ENCODE data around the gene AGAP5. TPM values are rescaled to one million over a fixed set of nuclear protein-coding genes. Genes with fewer than 3 reads are reported as not detected.
"Not testable (repeated sequence)": the region's sequence is repeated elsewhere in the genome, so short reads cannot be mapped to it uniquely, and the experiment has no call there.

Gene AGAP5
- total RNA-seq, 1 experiment from 2014 or later: 13.4 TPM

DNA sequence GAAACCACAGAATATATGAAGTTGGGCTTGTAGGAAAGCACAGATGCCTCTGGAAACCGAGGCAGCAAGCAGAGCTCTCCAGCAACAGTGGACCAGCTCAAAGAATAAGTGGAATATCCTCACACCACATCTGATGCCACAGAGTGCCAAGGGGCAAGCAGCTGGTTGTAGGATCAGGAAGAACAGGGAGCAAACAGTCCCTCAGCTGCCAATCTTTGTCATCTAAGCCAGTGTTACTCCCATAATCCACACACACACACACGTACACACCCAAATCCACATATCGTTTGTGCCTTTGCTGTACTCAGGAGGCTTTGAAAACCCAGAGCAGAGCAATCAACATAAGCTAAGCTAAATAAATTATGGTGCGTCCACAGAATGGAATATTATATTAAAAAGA, 25.6 kb upstream of the AGAP5 start:
- intact Hi-C loops (cut with micrococcal nuclease; ENCODE audit: unreplicated experiment): no loop called here
- 0 out of 2 replicates have a peak, but pooled peaks cover 3% of the 10 kb centered on the region for H3F3A ChIP-seq (ENCODE audit: insufficient read depth, low read depth)
- H3K27me3 ChIP-seq (ENCODE audit: insufficient read depth, low read depth): no peaks in the 10 kb centered on the region
- H3K9me2 ChIP-seq (ENCODE audit: insufficient read depth): no peaks in the 10 kb centered on the region
- H3K36me3 ChIP-seq (ENCODE audit: low read depth): peaks cover 21% of the 10 kb centered on the region; the same call in 1 of the 2 replicates
- no peak for DNase-seq
- no peak overlapping the region for H2AFZ ChIP-seq
- CTCF ChIA-PET: no interaction called here
- H3K4me3 ChIP-seq: no peak overlapping the region
- no peak overlapping the region for H3K27ac ChIP-seq
- H3K9me3 ChIP-seq (ENCODE audit: insufficient read depth, low read depth): no peaks in the 10 kb centered on the region
- TF ChIP-seq EZH2 (IDR thresholded peaks at IDR 0.05; ENCODE audit: low read depth): no peak
- TF ChIP-seq, protein P1, sequence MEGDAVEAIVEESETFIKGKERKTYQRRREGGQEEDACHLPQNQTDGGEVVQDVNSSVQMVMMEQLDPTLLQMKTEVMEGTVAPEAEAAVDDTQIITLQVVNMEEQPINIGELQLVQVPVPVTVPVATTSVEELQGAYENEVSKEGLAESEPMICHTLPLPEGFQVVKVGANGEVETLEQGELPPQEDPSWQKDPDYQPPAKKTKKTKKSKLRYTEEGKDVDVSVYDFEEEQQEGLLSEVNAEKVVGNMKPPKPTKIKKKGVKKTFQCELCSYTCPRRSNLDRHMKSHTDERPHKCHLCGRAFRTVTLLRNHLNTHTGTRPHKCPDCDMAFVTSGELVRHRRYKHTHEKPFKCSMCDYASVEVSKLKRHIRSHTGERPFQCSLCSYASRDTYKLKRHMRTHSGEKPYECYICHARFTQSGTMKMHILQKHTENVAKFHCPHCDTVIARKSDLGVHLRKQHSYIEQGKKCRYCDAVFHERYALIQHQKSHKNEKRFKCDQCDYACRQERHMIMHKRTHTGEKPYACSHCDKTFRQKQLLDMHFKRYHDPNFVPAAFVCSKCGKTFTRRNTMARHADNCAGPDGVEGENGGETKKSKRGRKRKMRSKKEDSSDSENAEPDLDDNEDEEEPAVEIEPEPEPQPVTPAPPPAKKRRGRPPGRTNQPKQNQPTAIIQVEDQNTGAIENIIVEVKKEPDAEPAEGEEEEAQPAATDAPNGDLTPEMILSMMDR (conservative IDR thresholded peaks at IDR 0.05): no peak
- no peaks in the 10 kb centered on the region for H4K20me1 ChIP-seq (ENCODE audit: insufficient read depth)
- peaks cover under 1% of the 10 kb centered on the region; the same call in 1 of the 2 replicates for H3K4me1 ChIP-seq (replicated peaks; ENCODE audit: insufficient read depth)
- H3K79me2 ChIP-seq (ENCODE audit: low read depth): peaks cover 4% of the 10 kb centered on the region; the same call in 1 of the 2 replicates
- no peak overlapping the region for H3K4me2 ChIP-seq
- no TSS peak for BruUV-seq (replicated peaks)
- POLR2A ChIA-PET (ENCODE audit: unreplicated experiment): no interaction called here

DNA sequence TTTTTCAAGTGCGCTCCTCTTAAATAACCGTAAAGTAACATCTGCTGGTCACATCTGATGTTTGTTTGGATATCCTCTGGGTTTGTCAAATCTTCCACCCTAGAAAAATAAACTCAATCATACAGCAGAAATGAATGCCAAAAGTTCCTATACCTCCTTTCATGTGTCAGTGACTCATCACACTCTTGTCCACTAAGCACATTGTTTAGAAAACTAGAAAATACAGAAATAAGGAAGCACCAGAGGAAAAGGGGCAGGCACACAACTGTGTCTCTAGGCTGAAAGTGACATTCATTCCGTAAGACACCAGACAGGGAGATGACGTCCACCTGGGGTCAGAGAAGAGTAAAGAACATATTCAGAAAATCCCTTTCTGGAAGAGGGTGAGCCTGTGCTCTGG, 22.7 kb upstream of the AGAP5 start:
- H3K79me2 ChIP-seq (ENCODE audit: low read depth); H3K9me3 ChIP-seq (ENCODE audit: insufficient read depth, low read depth); H3K9me2 ChIP-seq (ENCODE audit: insufficient read depth); H3K4me1 ChIP-seq (replicated peaks; ENCODE audit: insufficient read depth); H2AFZ ChIP-seq; intact Hi-C loops (cut with micrococcal nuclease; ENCODE audit: unreplicated experiment); H3K27ac ChIP-seq; DNase-seq; H3K27me3 ChIP-seq (ENCODE audit: insufficient read depth, low read depth); H3K4me2 ChIP-seq; CTCF ChIA-PET; POLR2A ChIA-PET (ENCODE audit: unreplicated experiment); BruUV-seq (replicated peaks); H4K20me1 ChIP-seq (ENCODE audit: insufficient read depth); H3K4me3 ChIP-seq; H3F3A ChIP-seq (ENCODE audit: insufficient read depth, low read depth): not testable (repeated sequence)
- H3K36me3 ChIP-seq (ENCODE audit: low read depth): peaks cover 35% of the 10 kb centered on the region

DNA sequence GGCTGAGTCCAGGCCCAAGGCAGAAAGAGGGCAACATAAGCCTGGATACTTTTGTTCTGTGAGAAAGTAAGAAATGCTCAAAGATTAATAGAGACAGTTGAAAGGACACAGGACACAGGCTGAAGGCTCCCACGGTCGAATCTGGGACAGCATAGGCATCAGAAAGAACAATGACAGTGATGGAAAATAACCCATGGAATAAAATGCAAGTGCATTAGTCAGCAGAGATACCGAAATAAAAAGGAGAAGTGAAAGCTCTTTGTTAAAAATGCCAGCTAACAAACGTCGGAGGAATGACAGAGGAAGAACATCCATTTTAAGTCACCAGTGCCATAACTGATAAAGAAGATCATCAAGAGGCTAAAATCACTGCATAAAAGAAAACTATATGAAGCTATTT, 19.6 kb upstream of the AGAP5 start:
- ChIA-PET CTCF (no interaction called here), POLR2A (ENCODE audit: unreplicated experiment) (interaction anchor here (0.5 to 0.7 kb wide), 4 partner anchors 19 to 688 kb away, joined by 3 to 6 read pairs (median 4); no protein-coding TSS in a partner anchor)
- no peak for TF ChIP-seq EZH2 (IDR thresholded peaks at IDR 0.05; ENCODE audit: low read depth)
- TF ChIP-seq, protein P1 (conservative IDR thresholded peaks at IDR 0.05): no peak
- H3K9me2 ChIP-seq (ENCODE audit: insufficient read depth): no peaks in the 10 kb centered on the region
- BruUV-seq (replicated peaks): no TSS peak
- H3K27me3 ChIP-seq (ENCODE audit: insufficient read depth, low read depth): no peaks in the 10 kb centered on the region
- no peak overlapping the region for H3K27ac ChIP-seq
- H3F3A ChIP-seq (ENCODE audit: insufficient read depth, low read depth): no peaks in the 10 kb centered on the region; the same call in none of the 2 replicates
- no peak overlapping the region for H3K4me2 ChIP-seq
- no peak overlapping the region for H3K4me3 ChIP-seq
- peaks cover 35% of the 10 kb centered on the region for H3K36me3 ChIP-seq (ENCODE audit: low read depth)
- H3K79me2 ChIP-seq (ENCODE audit: low read depth): no peaks in the 10 kb centered on the region
- no peak for DNase-seq
- H3K9me3 ChIP-seq (ENCODE audit: insufficient read depth, low read depth): no peaks in the 10 kb centered on the region
- H4K20me1 ChIP-seq (ENCODE audit: insufficient read depth): no peaks in the 10 kb centered on the region
- H3K4me1 ChIP-seq (replicated peaks; ENCODE audit: insufficient read depth): no peaks in the 10 kb centered on the region
- H2AFZ ChIP-seq: no peak overlapping the region
- intact Hi-C loops (cut with micrococcal nuclease; ENCODE audit: unreplicated experiment): no loop called here

DNA sequence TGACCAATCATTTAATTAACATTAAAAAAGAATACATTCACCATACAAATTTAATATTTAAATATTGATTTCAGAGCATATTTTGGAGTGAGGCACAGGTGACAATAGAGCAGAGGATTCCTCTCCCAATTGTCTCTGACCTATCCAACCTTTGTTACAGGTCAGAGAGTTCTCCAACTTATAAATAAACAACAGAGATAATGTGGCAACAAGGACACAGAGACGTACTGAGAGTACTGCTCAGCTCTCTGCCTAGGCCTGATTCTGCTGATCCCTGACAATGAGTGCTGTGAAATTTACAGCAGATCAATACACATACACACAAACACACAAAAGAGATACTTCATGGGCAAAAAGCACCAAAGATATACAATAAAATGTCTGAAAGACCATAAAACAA, 18.3 kb upstream of the AGAP5 start:
- H3K27me3 ChIP-seq (ENCODE audit: insufficient read depth, low read depth): no peaks in the 10 kb centered on the region
- no peaks in the 10 kb centered on the region for H3K9me2 ChIP-seq (ENCODE audit: insufficient read depth)
- H3K79me2 ChIP-seq (ENCODE audit: low read depth): no peaks in the 10 kb centered on the region
- no peaks in the 10 kb centered on the region; the same call in none of the 2 replicates for H3F3A ChIP-seq (ENCODE audit: insufficient read depth, low read depth)
- H3K9me3 ChIP-seq (ENCODE audit: insufficient read depth, low read depth): no peaks in the 10 kb centered on the region
- peaks cover 34% of the 10 kb centered on the region for H3K36me3 ChIP-seq (ENCODE audit: low read depth)
- no peaks in the 10 kb centered on the region for H4K20me1 ChIP-seq (ENCODE audit: insufficient read depth)
- H2AFZ ChIP-seq: no peak overlapping the region
- no peak for DNase-seq
- H3K4me1 ChIP-seq (replicated peaks; ENCODE audit: insufficient read depth): no peaks in the 10 kb centered on the region
- no peak for TF ChIP-seq EZH2 (IDR thresholded peaks at IDR 0.05; ENCODE audit: low read depth)
- TF ChIP-seq, protein P1 (conservative IDR thresholded peaks at IDR 0.05): no peak
- POLR2A ChIA-PET (ENCODE audit: unreplicated experiment): no interaction called here
- H3K4me2 ChIP-seq: no peak overlapping the region
- CTCF ChIA-PET: no interaction called here
- intact Hi-C loops (cut with micrococcal nuclease; ENCODE audit: unreplicated experiment): no loop called here
- no TSS peak for BruUV-seq (replicated peaks)
- H3K27ac ChIP-seq: no peak overlapping the region
- no peak overlapping the region for H3K4me3 ChIP-seq

DNA sequence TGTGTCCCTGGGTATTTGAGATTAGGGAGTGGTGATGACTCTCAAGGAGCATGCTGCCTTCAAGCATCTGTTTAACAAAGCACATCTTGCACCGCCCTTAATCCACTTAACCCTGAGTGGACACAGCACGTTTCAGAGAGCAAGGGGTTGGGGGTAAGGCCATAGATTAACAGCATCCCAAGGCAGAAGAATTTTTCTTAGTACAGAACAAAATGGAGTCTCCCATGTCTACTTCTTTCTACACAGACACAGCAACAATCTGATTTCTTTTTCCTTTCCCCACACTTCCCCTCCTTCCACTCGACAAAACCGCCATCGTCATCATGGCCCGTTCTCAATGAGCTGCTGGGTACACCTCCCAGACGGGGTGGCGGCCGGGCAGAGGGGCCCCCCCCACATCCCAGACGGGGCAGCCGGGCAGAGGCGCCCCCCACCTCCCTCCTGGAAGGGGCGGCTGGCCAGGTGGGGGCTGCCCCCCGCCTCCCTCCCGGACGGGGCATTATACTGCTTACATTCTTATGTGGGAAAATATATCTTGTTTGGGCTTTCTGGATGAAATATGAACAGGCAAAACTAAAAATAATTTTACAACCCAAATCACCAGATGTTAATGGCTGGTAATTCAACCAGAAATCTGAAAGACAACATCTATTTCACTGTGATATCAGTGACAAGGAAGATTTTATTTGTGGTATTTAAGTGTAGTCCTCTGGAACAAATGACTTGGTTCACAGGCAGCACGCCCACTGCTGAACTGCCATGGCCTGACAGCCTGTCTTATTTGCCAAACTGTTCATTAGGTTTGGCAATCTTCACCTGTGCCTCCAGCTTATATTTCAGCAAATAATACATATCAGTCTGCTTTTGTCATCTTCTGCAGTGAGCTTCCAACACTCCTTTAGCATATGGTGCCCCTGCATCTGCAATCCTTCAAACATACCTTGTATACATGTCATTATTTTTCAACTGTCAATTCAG, 17.6 kb upstream of the AGAP5 start:
- BruUV-seq (replicated peaks); H2AFZ ChIP-seq; H3K4me2 ChIP-seq; CTCF ChIA-PET; H3K9me3 ChIP-seq (ENCODE audit: insufficient read depth, low read depth); DNase-seq; H4K20me1 ChIP-seq (ENCODE audit: insufficient read depth); H3K27me3 ChIP-seq (ENCODE audit: insufficient read depth, low read depth); intact Hi-C loops (cut with micrococcal nuclease; ENCODE audit: unreplicated experiment); H3F3A ChIP-seq (ENCODE audit: insufficient read depth, low read depth); H3K9me2 ChIP-seq (ENCODE audit: insufficient read depth); H3K27ac ChIP-seq; H3K79me2 ChIP-seq (ENCODE audit: low read depth); H3K4me1 ChIP-seq (replicated peaks; ENCODE audit: insufficient read depth); H3K4me3 ChIP-seq; POLR2A ChIA-PET (ENCODE audit: unreplicated experiment): not testable (repeated sequence)
- peaks cover 30% of the 10 kb centered on the region for H3K36me3 ChIP-seq (ENCODE audit: low read depth)

All from PC-9 (cell line).